ENCODE data around the gene C11orf16.
"Not testable (repeated sequence)": the region's sequence is repeated elsewhere in the genome, so short reads cannot be mapped to it uniquely, and the experiment has no call there.

C11orf16 gene, protein sequence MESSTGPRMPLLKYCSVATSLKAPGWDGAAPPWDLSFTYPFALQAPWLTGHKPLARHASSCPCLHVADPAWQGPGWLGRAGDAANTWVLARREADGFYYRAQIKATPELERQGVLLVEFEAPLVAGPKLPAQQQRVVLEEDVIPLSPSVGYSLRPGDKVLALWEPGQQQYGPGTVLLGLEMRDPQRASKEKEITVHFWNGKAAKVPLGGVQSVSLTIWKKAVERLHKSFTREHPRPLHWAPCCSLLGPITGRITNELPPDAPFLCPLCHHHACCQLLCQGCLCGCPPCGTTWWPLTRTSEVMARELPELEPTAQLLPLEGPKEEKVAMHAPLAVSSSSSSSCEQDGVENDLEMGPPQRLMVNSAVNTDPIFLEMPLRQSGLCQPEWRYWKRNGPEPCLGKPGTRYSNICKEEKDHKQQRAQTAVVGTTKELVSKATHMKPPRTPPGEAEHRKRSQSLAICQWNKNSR

DNA sequence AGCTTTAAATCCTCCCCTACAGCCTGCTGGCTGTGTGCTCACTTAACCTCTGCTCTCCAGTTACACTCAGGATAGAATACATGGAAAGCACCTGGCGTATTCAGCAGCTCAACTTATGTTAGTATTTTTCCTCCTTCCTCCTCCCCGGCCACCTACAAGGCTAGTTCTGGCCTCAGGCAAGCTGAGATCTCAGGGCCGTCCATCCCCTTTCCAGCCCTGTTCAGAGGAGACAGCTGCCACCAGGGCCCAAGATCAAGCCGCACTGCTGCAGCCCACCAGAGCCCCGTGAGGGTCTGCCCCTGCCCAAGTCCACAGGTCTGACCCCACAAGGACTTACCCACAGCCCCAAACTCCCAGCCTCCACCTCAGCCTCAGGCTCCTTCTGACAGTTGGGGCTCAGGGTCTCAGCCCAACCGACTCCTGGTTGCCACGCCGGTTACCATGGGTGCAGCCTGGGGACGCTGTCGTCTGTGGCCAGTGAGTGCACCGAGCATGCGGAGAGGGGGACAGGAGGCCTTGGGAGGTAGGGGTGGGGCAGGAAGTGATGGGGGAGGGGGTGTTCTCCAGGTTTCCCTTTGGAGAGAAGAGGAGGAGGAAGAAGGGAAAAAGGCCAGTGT, at the start of gene C11orf16:
Gene C11orf16 (minus strand): TSS at position 384 of the 617 bp plus-strand sequence. CDS start 639 bp downstream, outside the sequence.
- DNase-seq (ENCODE audit: low spot score), result no peak

DNA sequence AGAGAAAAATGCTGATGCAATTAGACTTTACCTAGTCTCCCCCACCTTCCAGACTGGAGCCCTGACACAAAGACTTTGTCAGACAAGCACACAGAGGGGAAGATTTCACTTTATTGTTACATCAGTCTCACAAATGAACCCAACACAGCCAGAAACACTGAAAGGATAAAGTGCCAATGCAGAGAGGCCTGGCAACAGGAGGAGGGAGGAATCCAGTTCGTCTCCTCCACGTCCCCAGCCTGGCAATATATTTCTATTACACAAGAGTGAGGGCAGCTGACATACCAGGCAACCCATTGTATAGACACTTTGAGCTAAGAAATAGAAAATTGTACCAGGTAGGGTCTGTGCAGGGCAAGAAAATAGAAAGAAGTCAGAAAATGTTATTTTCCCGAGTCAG, 47.7 kb upstream of the C11orf16 start:
- DNase-seq (ENCODE audit: low spot score), result no peak

DNA sequence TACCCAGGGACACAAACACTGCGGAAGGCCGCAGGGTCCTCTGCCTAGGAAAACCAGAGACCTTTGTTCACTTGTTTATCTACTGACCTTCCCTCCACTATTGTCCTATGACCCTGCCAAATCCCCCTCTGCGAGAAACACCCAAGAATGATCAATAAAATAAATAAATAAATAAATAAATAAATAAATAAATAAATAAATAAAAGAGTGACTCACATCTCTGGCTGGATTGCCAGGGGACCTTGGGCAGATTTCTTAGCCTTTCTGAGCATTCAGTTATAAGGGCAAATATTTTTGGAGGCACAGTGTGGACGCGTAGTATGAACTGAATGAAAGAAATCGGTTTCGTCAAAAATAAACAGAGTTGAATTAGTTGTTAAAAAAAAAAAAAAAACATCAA, 46.6 kb upstream of the C11orf16 start:
- DNase-seq (ENCODE audit: low spot score), result not testable (repeated sequence)

DNA sequence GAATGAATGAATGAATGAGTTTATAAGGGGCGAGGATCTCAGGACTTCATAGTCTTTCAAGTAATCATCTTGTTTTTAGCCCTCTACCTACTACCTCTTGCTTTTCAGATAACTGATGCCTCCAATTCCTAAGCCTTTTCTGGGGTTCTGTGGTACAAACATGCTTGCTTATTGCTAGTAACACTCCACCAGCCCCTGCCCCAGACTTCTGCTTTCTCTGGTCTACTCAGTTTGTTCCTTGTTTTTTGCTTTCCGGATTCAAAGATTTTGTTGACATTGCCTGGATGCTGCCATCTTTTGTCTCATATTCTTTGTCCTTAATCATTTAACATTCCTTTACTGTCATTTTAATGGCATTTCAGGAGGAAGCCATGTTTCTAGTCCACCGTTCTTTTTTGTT, 40.4 kb upstream of the C11orf16 start:
- no peak for DNase-seq (ENCODE audit: low spot score)

DNA sequence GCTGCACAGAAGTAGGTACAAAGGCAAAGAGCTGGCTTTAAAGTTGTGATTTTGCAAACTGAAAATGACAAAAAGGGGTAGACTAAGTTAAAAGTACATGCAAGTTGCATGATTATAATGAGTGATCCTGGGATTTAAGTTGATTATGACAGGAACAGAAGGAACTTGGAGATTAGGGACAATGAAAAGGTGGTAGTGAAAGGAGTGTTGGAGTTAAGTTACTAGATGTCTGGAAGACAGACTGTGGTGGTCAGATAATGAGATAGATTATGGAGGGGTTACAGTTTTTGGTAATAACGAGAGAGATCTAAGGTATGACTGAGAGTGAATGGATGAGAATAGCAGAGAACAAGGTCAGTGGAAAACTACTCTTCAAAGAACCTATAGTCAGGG, 39.2 kb upstream of the C11orf16 start:
- no peak for DNase-seq (ENCODE audit: low spot score)

DNA sequence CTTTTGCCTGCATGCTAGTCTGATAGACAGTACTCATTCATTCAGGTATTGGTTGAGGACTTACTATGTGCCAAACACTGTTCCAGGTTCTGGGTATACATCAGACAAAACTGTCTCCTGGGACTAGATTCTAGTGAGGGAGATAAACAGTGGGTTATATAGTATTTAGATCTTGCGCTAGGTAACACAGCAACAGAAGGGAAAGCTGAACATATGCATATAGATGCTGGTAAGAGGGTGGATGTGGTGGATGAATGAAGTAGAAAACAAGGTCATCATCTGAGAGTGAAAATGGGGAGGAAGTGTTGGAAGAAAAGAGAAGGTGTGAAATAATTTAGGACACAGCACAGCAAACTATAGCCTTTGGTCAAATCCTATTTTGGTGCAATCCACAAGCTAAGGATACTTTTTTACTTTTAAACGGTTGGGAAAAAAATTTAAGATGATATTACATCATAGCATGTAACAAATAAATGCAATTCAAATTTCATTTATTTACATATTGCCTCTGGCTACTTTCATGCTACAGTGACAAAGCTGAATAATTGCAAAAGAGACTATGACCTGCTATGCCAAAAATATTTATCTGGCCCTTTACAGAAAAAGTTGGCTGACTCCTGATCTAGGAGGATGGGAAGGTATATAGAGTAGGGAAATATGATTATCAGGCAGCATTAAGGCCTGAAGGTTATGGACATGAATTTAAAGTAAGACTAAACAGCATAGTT, 38.6 kb upstream of the C11orf16 start:
- no peak for DNase-seq (ENCODE audit: low spot score)

DNA sequence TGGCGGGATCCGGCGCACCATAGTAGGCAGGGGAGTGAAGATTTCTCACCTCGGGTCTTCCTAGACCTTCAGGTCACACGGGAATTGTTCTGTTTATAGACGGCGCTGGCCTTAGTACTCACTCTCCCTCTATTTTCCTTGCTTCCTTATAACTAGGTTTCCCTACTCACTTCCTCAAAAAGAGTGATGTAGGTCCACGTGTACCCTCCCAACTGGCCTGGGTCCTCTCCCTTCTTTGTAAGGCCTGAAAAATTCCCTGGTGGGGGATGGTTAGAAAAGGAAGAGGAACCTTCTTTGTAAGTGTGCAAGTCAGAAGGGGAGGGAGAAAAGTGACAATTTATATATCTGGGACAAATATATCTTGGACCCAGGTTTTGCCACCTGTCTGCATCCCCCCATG, 34.4 kb upstream of the C11orf16 start:
- DNase-seq (ENCODE audit: low spot score), result no peak

DNA sequence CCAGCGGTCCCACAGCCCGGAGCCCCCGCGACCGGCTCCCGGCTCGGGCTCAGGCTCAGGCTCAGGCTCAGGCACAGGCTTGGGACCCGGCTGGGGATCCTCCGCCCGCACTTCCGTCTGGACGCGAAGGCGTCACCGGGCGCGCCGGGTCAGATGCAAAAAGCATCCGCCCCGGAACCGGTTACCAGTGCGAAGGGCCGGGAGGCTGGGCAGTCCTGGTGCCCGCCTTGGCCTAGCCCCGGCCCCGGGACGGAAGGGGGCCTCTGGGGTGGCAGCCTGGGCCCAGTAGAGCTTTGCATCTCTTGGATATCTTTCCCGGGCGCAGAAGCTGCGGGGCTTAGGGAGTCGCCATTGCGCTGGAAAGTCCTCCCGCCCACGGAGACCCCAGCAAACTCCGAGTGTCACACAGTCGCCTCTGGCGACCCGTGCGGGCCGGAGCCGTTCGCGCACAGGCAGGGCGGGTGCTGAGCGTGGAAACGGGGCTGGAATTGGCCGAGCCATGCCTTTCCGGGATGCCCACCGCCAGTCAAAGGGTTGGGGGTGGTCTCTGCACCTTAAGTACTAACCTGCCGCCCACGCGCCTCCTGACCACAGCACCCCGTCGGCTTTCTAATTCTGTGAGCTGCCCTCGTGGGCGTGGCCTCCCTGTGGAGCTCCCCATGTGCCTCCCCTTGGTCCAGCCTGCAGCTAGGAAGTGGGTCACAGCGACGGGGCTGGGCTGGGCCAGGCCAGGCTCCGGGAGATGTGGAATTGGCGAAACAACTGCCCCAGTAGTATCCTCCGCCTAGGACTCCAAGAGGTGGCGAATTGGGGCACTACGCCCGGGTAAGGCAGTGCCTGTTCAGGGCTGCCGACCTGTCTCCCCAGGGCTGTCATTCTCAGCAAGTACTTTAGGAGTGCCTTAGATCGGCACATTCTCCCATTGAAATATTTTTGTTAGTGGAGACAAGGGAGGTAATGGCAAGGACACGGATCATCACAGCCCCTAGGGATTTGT, 31.9 kb upstream of the C11orf16 start, which contains the start of gene TMEM9B:
Gene TMEM9B (minus strand): TSS at position 119 of the 997 bp plus-strand sequence. CDS start 129 bp downstream, outside the sequence.
- peak; percentile 90 for DNase-seq (ENCODE audit: low spot score)

DNA sequence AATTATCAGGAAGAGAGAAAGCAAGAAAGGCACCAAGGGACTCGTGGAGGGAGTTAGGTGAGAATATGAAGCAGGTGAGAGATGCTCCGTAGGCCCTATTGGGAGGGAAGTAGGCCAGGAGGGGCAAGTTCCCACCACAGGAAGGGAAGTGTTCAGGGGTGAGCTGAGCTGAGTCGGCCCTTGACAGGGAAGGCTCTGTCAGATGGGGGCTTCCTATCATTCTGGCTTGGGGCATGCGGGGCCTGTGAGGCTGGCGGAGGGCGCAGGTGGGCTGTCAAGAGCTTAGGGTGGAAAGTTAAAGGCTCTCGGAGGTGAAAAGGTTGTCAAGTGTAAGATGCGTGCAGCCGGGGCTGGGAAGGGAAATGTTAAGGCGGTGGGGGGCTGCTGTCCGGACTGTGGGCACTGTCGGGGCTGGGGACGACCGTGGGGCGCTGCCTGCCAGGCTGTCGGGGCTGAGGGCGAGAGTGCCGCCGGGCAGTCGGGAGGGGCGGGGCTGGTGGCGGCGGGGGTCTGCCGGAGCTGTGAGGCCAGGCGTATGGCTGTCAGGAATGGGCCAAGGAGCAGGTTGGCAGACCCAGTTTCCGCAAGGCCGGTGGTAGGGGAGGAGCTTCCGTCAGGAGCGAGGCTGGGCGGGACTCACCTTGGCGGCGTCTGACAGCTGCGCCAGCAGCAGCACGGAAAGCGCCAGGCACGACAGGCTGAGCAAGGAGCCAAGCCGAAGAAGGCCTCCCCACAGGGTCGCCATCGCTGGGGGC, 31.0 kb upstream of the C11orf16 start:
- no peak for DNase-seq (ENCODE audit: low spot score)

DNA sequence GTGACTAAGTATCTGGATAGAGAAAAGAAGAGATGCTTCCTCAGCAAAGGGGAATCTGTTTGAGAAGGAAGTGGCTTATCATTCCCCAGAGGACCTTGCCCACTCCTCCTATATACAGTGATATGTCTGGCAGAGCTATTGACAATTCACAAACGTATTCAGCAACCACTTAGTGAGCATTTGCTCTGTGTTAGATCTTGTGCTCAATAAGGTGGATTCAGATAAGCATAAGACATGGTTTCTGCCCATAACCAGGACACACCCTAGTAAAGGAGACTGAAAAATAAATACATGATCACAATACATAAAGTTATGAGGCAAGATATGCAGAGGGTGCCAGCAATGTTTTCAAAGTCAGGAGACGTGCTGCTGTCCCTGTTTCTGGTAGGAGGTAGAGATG, 30.1 kb upstream of the C11orf16 start:
- no peak for DNase-seq (ENCODE audit: low spot score)

DNA sequence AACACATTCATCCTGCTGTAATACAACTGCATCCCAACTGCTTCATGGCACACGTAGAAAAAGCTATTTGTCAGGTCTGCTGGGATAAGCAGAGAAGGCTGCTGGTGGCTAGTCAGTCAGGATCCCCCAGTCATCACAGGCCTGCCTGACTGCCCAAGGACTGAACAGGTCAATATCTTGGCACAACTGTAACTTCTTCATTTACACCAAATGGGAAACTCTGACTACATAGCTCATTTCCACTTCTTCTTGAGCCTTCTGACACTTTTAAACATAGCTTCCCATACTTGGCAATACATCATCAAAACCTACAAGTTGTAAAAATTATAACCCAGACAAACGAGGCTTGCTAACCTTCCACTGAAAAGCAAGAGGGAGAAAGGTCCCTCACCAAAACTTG, 28.7 kb upstream of the C11orf16 start:
- DNase-seq (ENCODE audit: low spot score), result no peak

DNA sequence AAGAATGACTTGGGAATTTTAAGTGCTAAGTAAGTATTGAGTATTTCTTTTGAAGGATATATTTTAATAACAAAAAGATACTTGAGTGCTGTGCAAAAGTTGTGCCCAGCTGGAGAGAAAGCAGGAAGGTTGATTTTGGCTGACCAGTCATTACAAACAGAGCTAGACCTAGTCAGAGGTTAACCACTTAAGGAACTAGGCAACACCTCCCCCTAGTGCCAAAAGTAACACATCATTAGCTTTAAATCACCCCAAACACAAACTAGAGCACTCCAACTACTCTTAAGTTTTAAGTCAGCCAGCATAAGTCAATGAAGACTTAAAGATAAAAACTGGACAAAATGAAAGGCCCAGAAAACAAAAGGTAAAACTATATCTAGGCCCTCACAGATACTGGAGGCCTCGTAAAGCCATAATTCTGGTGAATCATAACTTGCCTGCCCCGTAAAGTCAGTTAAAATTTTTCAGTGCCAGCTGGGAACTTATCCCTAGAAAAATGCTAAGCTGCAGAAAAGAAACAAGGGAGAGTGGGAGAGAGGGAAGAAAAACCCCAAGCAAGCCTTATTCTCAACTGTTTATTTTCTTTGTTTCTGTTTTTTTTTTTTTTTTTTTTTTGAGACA, 26.9 kb upstream of the C11orf16 start:
- DNase-seq (ENCODE audit: low spot score), result peak; percentile 20

DNA sequence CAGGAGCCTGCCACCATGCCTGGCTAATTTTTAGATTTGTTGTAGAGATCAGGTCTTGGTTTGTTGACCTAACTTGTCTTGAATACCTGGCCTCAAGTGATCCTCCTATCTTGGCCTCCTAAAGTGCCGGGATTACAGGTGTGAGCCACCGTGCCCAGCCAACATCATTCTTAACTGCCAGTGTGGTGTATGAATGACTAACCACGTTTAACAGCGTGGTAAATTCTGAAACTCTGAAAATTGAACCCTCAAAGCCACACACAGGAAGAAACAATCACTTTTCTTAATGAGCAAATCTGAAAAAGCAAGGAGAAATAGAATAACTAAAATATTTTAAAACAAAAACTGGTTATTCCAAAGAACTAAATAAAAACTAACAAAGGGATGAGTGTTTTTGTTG, 24.1 kb upstream of the C11orf16 start:
- no peak for DNase-seq (ENCODE audit: low spot score)

DNA sequence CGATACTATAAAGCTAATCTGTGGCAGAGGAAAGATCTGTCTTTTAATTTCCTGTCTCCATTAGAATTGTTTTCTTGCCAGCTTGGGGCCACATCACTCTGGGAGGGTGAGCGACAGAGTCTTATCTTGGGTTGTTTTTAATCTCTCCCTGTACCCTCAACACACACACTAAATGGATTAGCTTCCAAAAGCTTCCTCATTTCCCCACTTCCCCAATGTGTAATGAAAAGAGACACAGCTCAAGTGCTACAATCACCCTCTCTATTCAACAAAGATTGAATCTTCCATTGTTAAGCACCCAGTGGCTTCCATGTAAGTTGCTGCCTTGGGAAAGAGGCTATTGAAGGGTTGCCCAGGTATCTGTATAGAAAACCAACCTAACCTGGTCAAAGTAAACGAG, 16.1 kb upstream of the C11orf16 start:
- DNase-seq (ENCODE audit: low spot score), result no peak

DNA sequence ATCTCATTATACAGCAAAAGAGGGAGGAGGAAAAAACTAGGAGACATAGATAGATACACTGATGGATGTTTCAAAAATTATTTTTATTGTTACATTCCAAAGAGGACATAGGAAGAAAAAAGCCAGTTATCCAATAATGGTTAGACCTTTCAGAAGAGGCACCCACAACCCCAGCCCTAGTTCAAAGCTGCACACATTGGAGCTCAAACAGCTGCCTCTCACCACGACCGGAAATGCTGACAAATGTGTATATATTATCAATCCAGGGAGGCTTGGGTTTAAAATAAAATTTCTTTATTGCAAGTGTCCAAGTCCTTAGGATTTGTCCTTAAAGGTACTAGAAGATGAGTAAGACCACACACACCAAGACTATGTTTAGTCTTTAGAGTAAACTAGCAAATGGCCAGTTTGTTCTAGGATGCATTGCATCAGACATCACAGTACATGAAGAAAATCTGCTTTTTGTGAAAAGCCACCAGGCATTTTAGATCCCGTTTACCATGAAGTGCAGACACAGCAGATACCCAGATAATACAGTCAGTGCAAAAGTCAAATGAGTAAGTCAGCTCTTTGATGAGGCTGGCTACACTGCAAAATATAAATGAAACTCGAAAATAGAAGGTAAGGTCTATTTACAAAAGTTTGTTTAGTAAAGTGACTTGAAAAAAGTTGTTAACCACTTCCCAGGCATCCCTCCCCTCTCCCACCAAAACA, 14.6 kb upstream of the C11orf16 start:
- no peak for DNase-seq (ENCODE audit: low spot score)

DNA sequence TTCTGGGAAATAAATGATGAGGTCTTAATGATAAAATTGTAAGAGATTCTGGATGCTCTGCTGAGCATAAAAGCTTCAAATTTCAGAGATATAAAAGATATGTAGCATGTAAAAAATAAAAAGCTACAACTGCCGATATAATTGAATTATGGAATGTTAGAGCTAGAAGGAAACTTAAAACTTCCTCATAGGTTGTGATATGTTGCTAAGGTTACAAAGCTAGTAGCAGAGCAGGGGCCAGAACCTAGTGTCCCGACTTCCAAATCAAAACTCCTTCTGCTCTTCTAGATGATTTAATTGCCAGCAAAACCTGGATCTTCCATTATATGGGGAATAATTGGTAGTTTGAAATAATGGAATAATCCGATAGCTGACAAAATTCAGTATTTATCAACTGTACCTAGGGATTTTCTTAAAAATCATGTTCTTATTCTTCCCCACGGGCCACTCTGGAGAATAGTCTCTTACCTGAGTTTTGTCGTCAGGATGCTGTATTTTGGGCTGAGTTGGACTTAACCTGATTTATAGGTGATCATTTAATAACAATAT, 9.8 kb upstream of the C11orf16 start, which contains the start of gene ASCL3:
Gene ASCL3 (minus strand): TSS at position 499 of the 549 bp plus-strand sequence. CDS start 4,855 bp downstream, outside the sequence.
- no peak for DNase-seq (ENCODE audit: low spot score)

DNA sequence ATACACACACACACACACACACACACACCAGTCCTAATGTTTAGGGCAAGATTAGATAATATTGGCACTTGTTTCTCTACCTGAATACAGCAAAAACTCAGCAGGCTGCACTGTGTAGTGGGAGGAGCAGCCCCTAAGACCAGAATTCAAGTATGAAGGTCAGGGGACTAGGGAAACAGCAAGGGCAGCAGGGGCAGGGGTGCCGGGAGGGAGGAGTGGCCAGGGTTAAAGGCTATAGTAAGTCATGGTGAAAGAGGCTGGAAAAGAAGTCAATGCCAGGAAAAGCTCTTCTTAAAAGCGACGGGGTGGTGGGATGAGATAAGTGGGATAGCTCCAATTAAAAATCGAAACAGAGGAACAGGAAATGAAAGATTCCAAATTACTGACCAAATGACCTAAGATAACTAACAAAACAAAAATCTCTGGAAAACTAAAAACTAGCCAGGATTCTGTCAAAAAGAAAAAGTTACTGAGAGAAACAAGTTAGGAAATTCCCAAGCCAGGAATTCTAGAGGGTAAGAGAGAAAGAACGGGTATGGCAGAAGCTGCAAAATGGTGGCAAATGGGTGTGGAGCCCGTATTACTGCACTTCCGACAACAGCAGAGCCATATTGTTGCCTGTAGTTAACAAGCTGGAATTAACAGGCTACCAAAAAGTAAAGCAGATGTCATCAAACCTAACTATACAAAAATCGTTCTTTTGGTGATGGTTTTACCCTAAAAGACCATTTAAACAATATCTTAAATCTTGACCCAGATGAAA, 8.8 kb upstream of the C11orf16 start:
- DNase-seq (ENCODE audit: low spot score), result no peak

DNA sequence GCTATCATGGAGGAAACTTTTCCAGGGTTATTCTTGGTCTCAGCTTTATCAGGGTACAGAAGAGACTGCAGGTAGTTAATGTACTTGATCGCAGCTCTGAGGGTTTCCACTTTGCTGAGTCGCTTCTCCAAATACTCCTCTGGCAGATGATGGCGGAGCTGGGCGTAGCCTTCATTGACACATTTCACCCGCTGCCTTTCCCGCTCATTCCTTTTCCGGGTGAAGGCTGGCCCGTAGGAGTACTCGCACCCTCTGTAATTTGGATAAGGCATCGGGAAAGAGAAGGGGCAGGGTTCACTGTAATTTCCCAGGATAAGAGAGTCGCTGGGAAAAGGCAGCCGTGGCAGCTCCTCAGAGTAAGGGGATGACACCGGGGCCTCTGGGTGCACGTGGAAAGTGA, 4.9 kb upstream of the C11orf16 start:
- DNase-seq (ENCODE audit: low spot score), result no peak

Data from putamen (tissue), 1 donor.